ENCODE measurements around the gene KIF26A. TPM values are rescaled to one million over a fixed set of nuclear protein-coding genes. Genes with fewer than 3 reads are reported as not detected.

The KIF26A gene
- total RNA-seq, 1 experiment from 2014 or later = 0.92 TPM

GRCh38 chr14:104135121-104135903, 3.1 kb upstream of the KIF26A start:
- no peaks in the 10 kb centered on the region for H3K9me3 ChIP-seq
- H3K27me3 ChIP-seq = peaks cover 10% of the 10 kb centered on the region
- DNase-seq = no peak
- H3K4me3 ChIP-seq = no peak overlapping the region
- no peaks in the 10 kb centered on the region for H3K36me3 ChIP-seq

- Histone ChIP-seq H3K27me3 (peaks cover 10% of the 10 kb centered on the region), H3K36me3 (no peaks in the 10 kb centered on the region), H3K4me3 (no peak overlapping the region), H3K9me3 (no peaks in the 10 kb centered on the region)
- DNase-seq = no peak
Measured at GRCh38 chr14:104135904-104136471, 2.4 kb upstream of the KIF26A start.

- peaks cover 10% of the 10 kb centered on the region for H3K27me3 ChIP-seq
- DNase-seq = no peak
- H3K9me3 ChIP-seq = no peaks in the 10 kb centered on the region
- H3K36me3 ChIP-seq = no peaks in the 10 kb centered on the region
- no peak overlapping the region for H3K4me3 ChIP-seq
Measured at GRCh38 chr14:104136472-104137296, 1.7 kb upstream of the KIF26A start.

GRCh38 chr14:104137297-104138097, 890 bp upstream of the KIF26A start:
- peak overlapping the region; percentile 48 for H3K4me3 ChIP-seq
- no peaks in the 10 kb centered on the region for H3K9me3 ChIP-seq
- no peaks in the 10 kb centered on the region for H3K36me3 ChIP-seq
- H3K27me3 ChIP-seq = peaks cover 10% of the 10 kb centered on the region
- peak; percentile 45 for DNase-seq

- Histone ChIP-seq H3K4me3 (peak overlapping the region; percentile 48; the same call in 1 of the 2 replicates), H3K9me3 (no peaks in the 10 kb centered on the region), H3K27me3 (peaks cover 10% of the 10 kb centered on the region), H3K36me3 (no peaks in the 10 kb centered on the region)
- no peak for DNase-seq
Measured at GRCh38 chr14:104138718-104139459, 502 bp downstream of the KIF26A start.

GRCh38 chr14:104139460-104140212, 1.2 kb downstream of the KIF26A start:
- Histone ChIP-seq H3K9me3 (no peaks in the 10 kb centered on the region), H3K27me3 (peaks cover 10% of the 10 kb centered on the region), H3K4me3 (no peak overlapping the region), H3K36me3 (no peaks in the 10 kb centered on the region)
- DNase-seq = no peak

- Histone ChIP-seq H3K27me3 (peaks cover 10% of the 10 kb centered on the region), H3K36me3 (no peaks in the 10 kb centered on the region)
Measured at GRCh38 chr14:104140213-104140462, 1.8 kb downstream of the KIF26A start.

GRCh38 chr14:104140463-104141331, 2.3 kb downstream of the KIF26A start:
- Histone ChIP-seq H3K27me3 (peaks cover 10% of the 10 kb centered on the region), H3K9me3 (no peaks in the 10 kb centered on the region), H3K4me3 (no peak overlapping the region), H3K36me3 (no peaks in the 10 kb centered on the region)
- no peak for DNase-seq

More at GRCh38 chr14:104140213-104140462, 1.8 kb downstream of the KIF26A start:
- no peaks in the 10 kb centered on the region for H3K9me3 ChIP-seq
- no peak for DNase-seq
- H3K4me3 ChIP-seq = no peak overlapping the region

- no peak for DNase-seq
- Histone ChIP-seq H3K4me3 (no peak overlapping the region), H3K9me3 (no peaks in the 10 kb centered on the region), H3K36me3 (no peaks in the 10 kb centered on the region), H3K27me3 (peaks cover 7% of the 10 kb centered on the region)
Measured at GRCh38 chr14:104141621-104142091, 3.3 kb downstream of the KIF26A start.

GRCh38 chr14:104142136-104142945, 4.0 kb downstream of the KIF26A start:
- no peaks in the 10 kb centered on the region for H3K36me3 ChIP-seq
- H3K9me3 ChIP-seq = no peaks in the 10 kb centered on the region
- no peak for DNase-seq
- no peak overlapping the region for H3K4me3 ChIP-seq
- H3K27me3 ChIP-seq = peaks cover under 1% of the 10 kb centered on the region

- Histone ChIP-seq H3K9me3 (no peaks in the 10 kb centered on the region), H3K4me3 (no peak overlapping the region), H3K27me3 (no peaks in the 10 kb centered on the region), H3K36me3 (no peaks in the 10 kb centered on the region)
- no peak for DNase-seq
Measured at GRCh38 chr14:104142946-104143470, 4.6 kb downstream of the KIF26A start.

GRCh38 chr14:104143521-104144452, 5.4 kb downstream of the KIF26A start:
- DNase-seq = no peak
- Histone ChIP-seq H3K36me3 (no peaks in the 10 kb centered on the region), H3K27me3 (no peaks in the 10 kb centered on the region), H3K9me3 (no peaks in the 10 kb centered on the region), H3K4me3 (no peak overlapping the region)

- no peaks in the 10 kb centered on the region for H3K36me3 ChIP-seq
- H3K27me3 ChIP-seq = no peaks in the 10 kb centered on the region
- H3K4me3 ChIP-seq = no peak overlapping the region
- no peaks in the 10 kb centered on the region for H3K9me3 ChIP-seq
- DNase-seq = no peak
Measured at GRCh38 chr14:104144453-104144790, 6.0 kb downstream of the KIF26A start.

Measured in MG63 (cell line).